NCI-H2196 treated with DMSO at 0.1 percent for 48 hours (cell line): ENCODE measurements around the gene NPPB.

Experiments
- DNase-seq: peaks from one replicate; lab custom pipeline; 2025; ENCODE audit not compliant: unreplicated experiment; lab: John Stamatoyannopoulos, UW

NPPB gene

GRCh38 chr1:11835441-11836225 lies 23.1 kb downstream of the NPPB start:
- no peak for DNase-seq

- DNase-seq = no peak
Observed at GRCh38 chr1:11833900-11834299, 24.8 kb downstream of the NPPB start.

- no peak for DNase-seq
Observed at GRCh38 chr1:11833497-11833896, 25.2 kb downstream of the NPPB start.

GRCh38 chr1:11831945-11832725 lies 26.6 kb downstream of the NPPB start:
- DNase-seq = no peak

GRCh38 chr1:11828511-11828910 lies 30.2 kb downstream of the NPPB start:
- no peak for DNase-seq

- no peak for DNase-seq
Observed at GRCh38 chr1:11826946-11827345, 31.8 kb downstream of the NPPB start.

- no peak for DNase-seq
Observed at GRCh38 chr1:11825131-11825530, 33.6 kb downstream of the NPPB start.

- no peak for DNase-seq
Observed at GRCh38 chr1:11823366-11824137, 35.2 kb downstream of the NPPB start.

GRCh38 chr1:11822091-11822490 lies 36.7 kb downstream of the NPPB start:
- DNase-seq = no peak

- DNase-seq = no peak
Observed at GRCh38 chr1:11817192-11817591, 41.6 kb downstream of the NPPB start.

- DNase-seq = no peak
Observed at GRCh38 chr1:11813021-11813420, 45.7 kb downstream of the NPPB start.
